CD4-positive, alpha-beta T cell treated with Interleukin-17A for 4 hours (primary cell): ENCODE measurements around the gene EXOC7.

Experiments used
- DNase-seq: peaks from one replicate; pipeline ENCODE4 v3.0.0-alpha.2; 2020; ENCODE audit warnings: mixed read lengths

EXOC7 gene

DNA sequence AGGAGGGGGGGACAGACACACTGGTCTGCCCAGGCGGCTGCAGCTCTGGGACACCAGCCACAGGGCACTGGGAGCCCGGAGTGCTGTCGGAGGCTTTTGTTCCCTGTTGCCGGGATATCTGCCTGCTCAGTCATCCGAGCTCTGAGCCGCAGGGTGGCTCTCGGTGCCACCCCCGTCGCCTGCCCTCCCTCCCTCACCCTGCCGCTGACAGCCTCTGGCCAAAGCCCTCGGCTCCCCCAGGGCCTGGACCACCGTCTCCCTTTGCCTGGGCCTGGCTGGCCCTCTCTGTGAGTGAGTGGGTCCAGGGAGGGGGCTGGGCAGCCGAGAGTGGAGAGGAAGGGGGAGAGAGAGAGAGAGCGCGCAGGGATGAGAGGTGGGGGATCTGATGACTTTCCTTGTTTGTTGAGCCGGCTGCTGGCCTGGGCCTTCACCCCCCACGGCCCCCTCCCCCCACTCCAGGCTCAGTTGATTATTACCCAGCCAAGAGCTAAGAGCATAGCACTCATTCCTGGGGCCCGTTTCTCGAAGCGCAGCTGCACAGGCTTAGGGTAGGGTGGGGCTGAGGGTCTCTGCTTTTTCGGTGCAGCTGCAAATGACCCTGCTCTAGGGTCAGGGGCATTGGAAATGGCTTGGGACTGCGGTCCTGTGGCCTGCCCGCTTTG, 34.8 kb upstream of the EXOC7 start:
- no peak for DNase-seq

DNA sequence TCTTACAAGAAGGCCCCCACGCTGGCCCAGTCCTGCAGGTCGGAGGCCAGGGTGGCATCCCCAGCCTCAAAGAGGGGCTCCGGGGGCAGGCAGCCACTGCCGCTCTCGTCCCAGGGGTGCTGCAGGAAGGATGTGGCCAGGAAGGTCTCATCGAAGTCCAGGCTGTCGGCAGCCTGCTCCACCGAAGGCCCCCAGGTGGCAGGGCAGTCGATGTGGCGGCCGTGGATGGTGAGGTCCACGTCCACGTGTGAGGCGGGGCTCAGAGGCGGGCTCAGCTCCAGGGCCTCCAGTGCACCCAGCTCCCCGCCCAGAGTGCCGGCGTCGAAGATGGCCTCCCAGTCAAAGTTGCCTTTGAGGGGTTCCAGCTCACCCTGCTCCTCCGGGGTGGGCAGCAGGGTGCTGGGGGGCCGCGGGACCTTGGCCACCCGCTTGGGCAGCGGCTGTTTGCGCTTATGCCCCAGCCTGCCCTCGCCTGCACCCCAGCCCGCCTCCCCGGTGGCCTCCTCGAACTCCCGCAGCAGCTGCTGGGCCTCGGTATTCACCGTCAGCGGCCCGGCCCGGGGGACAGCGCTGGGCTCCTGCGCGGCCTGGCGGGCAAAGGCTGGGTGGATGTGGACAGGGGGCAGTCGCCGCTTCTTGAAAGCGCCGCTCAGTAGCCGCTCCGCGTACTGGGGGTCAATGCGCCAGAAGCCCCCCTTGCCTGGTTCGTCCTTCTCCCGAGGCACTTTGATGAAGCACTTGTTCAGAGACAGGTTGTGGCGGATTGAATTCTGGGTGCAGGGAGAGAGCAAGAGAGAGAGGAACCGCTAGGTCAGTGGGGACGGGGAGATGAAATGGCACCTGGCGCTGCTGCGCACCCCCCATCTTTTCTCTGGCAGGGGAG, 34.0 kb upstream of the EXOC7 start:
- no peak for DNase-seq

GRCh38 chr17:76137001-76137350, 33.4 kb upstream of the EXOC7 start:
- DNase-seq, result no peak

DNA sequence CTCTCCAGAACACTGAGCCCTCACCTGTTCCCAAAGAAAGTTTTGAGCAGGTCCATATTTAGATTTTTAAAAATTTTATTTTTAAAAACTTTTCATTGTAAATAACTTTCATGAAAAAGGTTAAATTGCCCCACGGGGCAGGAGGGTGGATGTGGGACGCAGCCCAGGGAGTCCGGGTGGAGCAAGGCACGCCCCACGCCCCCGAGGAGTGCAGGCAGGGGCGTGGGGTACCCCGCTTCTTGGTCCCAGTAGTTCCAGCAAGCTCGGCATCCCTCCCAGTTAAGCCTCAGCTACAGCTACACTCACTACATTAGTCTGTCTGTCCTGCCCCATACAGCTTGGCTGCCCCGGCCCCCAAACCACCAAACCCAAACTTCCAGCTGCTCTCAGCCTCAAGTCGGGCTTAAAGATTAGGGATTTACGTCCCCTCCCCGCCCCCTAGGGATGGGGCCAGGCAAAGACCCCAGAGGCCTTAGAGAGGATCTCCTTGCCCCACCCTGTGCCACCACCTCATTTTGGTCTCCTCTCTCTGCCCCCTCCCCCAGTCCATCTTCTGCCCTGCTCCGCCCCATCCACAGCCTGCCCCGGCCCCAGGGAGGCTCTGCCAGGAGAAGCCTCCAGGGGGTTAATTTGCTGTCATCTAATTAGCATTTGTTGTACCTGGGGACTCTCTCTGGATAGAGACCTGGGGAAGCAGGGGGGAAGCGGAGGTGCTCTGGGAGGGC, 32.9 kb upstream of the EXOC7 start:
- no peak for DNase-seq

DNA sequence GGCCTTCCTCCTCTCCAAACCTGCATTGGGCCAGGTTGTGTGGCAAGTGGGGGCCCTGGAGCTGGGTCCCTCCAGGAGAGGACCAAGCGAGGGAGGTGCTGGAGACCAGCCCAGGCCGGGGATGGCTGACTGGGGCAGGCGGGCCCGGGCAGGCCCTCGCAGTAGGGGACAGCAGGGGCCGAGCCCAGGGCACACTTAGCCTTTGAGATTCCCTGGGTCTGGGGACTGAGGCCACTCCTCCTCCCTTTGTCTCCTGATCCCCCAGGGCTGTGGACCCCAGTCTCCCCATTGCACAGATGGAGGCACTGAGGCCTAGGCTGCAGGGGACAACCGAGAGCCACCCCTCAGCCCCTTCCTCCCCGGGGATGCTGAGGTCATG, 32.2 kb upstream of the EXOC7 start:
- DNase-seq, result no peak

- DNase-seq, result peak; percentile 40
Observed at GRCh38 chr17:76134911-76135809, 31.6 kb upstream of the EXOC7 start.

DNA sequence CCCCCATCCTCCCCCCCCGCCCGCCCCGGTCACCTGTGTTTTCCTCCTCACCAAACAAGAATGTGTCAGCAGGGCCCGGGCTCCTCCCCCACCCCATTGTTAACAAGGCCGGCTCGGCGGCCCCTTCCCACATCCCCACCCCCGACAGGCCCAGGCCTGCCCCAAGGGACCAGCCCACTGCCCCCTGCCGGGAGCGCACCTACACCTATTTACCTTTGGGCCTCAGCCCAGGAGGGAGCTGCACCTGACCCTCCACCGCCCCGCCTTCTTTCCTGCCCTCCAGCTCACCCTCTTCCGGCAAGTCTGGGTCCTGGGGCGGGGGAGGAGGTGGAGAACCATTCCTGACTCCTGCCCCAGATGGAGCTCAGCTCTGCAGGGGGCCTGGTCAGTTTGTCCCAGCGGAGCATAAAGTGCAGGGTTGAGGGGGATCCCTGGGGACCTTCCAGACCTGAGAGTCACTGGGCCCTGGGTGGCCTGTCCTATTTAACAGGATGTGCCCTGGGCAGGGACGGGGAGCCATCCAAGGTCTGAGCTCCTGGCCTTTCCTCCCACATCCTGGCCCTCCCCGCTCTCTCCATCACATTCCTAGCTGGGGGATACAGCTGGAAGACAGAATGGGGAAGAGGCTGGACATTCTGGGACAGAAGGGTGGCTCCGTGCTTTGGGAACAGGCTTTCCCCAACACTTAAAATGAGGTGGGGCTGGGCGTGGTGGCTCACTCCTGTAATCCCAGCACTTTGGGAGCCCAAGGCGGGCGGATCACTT, 29.2 kb upstream of the EXOC7 start:
- DNase-seq, result no peak

DNA sequence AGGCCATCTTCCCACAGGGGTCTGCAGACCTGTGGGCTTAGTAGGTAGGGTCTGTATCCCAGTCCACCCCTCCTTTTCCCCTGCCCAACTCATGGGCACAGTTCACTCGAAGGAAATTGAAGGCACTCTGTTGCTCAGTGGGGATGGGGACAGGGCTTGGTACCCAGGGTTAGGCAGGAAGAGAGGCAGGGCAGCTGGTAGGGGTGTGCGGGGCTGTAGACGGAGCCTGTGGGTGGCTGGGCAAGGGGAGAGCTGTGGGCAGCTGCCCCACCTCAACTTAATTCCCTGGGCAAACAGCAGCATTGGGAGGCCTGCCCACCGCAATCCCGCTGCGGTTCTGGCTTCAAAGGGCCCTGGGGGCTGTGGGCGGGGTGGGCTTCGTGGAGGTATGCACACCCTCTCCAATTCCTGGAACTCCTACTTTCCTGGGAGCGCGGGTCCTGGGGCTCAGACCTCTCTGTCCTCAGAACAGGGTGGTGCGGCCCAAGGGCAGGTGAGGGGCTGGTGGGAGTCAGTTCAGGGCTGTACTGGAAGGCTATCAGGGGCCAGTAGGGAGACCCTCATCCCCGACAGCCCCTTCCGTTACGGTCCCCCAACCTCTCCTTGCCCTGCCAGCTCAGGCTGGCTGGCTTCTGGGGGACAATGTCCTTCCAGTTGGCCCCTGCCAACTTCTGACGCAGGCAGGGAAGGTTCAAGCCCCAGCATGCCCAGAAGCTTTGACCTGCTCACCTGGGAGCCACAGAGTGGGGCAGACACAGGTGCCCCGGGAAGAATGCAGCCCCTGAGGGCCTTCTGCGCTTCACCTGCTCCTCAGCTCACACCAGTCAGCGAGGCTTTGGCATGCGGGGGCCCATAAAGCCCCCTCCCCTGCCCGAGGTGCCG, 28.3 kb upstream of the EXOC7 start:
- DNase-seq, result no peak

DNA sequence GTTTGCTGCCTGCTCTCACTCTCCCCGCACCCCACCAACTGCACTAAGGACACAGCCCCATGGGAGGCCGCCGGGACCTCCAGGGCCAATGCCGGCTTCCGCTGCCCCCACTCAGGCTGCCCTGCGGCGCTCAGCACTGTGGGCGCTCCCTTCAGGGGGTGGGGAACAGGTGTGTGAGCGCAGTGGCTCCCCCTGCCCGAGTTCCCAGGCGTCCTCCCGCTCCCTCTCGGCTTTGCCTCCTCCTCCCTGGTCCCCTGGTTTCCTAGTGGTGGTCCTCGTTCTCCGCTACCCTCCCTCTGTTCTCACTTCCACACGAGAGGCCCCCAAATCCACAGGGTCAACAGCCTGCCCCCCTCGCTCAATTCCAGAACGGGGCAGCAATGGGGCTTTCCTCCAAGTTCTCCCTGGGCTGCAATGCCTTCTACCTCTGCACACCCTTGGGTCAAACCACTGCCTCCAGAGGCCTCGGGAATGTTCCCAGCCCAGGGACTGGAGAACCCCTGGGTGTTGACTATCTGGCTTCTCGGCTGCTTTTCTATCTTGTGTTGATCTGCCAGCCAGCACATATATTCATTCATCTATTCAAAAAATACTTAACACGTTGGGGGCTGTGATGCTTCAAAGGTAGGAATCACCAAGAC, 27.6 kb upstream of the EXOC7 start:
- DNase-seq, result no peak

- no peak for DNase-seq
Observed at GRCh38 chr17:76130473-76130872, 26.9 kb upstream of the EXOC7 start.

DNA sequence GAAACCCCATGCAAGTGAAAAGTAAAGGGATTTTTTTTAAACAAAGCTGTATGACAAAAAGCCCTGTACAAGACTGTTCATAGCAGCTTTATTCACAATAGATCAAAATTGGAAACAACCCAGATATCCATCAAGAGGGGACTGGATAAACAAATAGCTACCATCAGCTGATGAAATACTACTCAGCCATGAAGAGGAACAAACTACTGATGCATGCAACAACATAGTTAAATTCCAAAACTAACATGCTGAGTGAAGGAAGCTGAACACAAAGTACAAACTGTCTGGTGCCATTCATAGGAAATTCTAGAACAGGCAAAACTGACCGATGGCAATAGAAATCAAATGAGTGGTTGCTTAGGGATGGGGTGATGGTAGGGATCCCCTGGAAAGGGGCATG, 22.3 kb upstream of the EXOC7 start:
- no peak for DNase-seq

DNA sequence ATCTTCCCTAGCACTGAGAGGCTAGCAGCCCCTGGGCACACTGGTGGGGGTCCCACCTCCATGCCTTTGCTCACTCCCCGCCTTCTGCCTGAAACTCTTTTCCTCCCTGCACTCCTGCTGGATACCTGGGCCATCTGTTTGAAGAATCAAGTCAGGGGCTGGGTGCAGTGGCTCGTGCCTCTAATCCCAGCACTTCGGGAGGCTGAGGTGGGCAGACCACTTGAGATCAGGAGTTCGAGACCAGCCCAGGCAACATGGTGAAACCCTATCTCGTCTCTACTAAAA, 21.7 kb upstream of the EXOC7 start:
- DNase-seq, result no peak

GRCh38 chr17:76124582-76125390, 21.2 kb upstream of the EXOC7 start:
- no peak for DNase-seq

DNA sequence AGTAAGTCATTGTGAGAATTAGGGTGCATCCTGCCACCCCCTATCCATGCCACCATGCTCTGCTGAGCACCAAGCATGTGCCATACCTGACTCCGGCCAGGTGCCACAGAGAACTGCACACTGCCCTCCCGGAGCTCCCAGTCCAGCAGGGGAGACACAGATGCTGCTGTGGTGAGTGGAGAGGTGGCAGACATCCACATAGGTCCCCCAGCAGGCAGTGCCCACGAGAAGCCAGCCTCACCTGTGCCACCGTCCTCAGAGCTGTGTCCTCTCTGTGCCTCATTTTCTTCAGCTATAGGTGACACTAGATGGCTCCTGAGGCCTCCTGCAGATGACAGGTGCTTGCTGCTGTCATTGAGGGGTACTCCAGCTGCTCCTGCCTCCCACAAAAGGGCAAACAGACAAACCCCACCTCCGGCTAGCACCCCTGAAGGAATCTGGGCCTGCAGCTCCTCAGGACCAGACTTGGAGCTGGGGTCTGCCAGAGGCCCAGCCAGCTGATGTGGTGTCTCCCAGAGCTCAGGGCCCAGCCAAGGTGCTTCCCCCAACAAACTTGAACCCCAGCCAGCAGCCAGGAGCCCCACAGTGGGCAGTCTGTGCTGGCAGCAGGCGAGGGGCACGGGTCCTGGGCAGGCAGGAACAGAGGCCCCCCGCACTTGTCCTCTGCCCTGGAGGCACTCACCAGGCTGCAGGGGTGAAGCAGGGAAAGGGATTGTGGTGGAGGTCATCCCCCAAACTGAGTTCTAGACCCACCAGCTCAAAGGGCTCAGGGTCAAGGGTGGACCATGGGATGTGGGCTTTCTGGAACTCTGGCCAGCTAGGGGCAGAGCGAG, 20.4 kb upstream of the EXOC7 start:
- DNase-seq, result no peak

DNA sequence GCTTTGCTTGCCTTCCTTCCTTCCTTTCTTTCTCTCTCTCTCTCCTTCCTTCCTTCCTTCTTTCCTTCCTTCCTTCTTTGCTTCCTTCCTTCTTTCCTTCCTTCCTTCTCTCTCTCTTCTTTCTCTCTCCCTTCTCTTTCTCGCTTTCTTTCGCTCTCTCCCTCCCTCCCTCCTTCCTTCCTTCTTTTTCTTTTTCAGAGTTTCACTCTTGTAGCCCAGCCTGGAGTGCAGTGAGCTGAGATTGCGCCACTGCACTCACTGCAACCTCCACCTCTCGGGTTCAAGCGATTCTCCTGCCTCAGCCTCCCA, 19.6 kb upstream of the EXOC7 start:
- no peak for DNase-seq

DNA sequence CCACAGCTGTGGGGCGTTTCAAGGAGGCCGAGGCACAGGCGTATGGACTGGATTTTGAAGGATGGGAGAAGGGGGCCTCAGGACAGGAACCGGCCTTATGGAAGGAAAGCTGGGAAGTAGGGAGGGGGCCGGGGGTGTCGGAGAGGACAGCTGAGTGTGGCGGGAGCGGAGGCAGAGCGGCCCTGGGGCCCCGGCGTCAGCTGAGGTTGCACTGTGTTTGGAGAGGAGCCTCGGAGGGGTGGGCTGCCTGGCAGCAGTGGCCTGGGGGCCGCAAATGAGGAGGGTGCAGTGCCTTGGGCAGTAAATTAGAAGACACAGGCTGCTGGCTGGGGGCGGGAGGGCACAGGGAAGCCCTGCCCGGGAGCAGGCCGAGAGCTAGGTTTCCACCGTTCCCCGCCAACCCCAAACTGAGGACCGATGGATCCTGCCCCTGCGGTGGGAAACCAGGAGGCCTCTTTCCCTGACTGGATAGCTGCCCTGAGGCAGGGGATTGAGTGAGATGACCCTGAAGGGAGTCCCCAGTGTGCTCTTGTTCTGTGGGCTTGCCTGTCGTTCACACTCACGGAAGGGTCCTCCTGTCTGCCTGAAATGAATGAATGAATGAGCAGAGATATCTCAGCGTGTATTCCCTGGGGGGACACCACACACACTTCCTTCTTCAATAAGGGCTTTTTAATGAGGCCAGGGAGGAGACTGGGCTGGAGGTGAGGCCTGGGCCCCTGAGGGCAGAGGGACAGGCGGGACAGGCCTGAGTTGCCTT, 19.0 kb upstream of the EXOC7 start:
- DNase-seq, result no peak

DNA sequence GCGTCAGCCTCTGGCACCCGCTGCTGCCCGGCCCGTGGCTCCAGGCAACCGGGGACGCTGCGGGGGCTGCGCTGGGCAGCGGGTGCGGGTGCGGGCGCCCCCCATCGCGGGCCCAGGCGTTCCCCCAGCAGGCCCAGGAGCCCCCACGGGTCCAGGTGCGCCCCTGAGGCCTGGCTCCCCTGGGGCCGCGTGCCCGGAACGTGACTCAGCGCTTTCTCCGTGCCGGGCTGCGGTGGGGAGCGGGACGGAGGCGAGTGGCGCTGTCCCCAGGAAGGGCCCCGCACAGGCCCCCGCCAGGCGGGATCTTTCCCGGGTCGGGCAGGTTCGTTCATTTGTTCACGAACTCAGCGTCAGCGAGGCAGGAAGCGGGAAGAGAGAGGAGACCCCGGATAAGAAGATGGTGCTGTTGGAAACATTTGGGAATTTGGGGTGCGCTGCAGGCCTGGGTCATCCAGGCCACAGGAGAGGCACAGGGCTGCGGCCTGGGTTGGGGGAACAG, 18.4 kb upstream of the EXOC7 start:
- peak; percentile 45 for DNase-seq

DNA sequence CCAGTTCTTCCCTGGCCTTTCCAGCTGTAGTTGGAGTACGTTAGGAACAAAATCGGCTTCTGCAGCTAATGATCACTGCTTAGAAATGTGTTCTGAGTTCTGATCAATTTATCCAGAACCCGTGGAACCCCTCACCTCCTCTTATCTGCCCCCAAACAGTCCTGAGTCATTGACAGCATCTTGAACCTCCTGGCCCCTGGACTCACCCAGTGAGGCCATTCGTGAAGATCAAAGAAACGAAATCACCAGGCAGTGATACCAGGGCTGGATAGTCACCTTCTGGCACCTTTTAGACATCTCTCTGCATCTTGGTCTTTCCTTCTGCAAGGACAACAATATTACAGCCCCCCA, 17.0 kb upstream of the EXOC7 start:
- DNase-seq, result no peak
